Nephron progenitor cell (in vitro differentiated cells): ENCODE measurements around the gene ZNF813.

ENCODE experiments used
- DNase-seq: peaks from one replicate; pipeline ENCODE4 v3.0.0; 2021
- H3K27ac Mint-ChIP-seq: 2 replicates; pipeline ENCODE4 v1.8.0; 2021; ENCODE audit warnings: mild to moderate bottlenecking, moderate library complexity, mixed read lengths
- H3K27me3 Mint-ChIP-seq: 2 replicates; pipeline ENCODE4 v1.8.0; 2021; ENCODE audit warnings: mild to moderate bottlenecking, low read depth, mixed read lengths; ENCODE audit not compliant: poor library complexity
- H3K36me3 Mint-ChIP-seq: 2 replicates; pipeline ENCODE4 v1.8.0; 2021; ENCODE audit warnings: low read depth, mixed read lengths
- H3K4me1 Mint-ChIP-seq: 2 replicates; pipeline ENCODE4 v1.8.0; 2021; ENCODE audit warnings: mixed read lengths
- H3K4me3 Mint-ChIP-seq: 2 replicates; pipeline ENCODE4 v1.8.0; 2021; ENCODE audit warnings: mild to moderate bottlenecking, moderate library complexity, mixed read lengths
- H3K9me3 Mint-ChIP-seq: 2 replicates; pipeline ENCODE4 v1.8.0; 2021; ENCODE audit warnings: mild to moderate bottlenecking, moderate library complexity, mixed read lengths
- CTCF ChIP-seq: fragments of 200-600 bp; sonication (generic); IDR thresholded peaks from 2 replicates; pipeline ENCODE4 v1.5.0; 2021; ENCODE audit warnings: antibody characterized with exemption

The ZNF813 gene

GRCh38 chr19:53520163-53520546 is 52.6 kb downstream of the ZNF813 start:
- Mint-ChIP-seq H3K9me3 (peaks cover 44% of the 10 kb centered on the region), H3K36me3 (peaks cover 51% of the 10 kb centered on the region), H3K27me3 (peaks cover 15% of the 10 kb centered on the region), H3K27ac (no peak overlapping the region), H3K4me1 (peaks cover 20% of the 10 kb centered on the region), H3K4me3 (peak overlapping the region; percentile 100)
- no peak for TF ChIP-seq CTCF
- DNase-seq = no peak

GRCh38 chr19:53520547-53521372 is 53.2 kb downstream of the ZNF813 start:
- peak overlapping the region; percentile 100 for H3K4me3 Mint-ChIP-seq
- peaks cover 20% of the 10 kb centered on the region for H3K4me1 Mint-ChIP-seq
- H3K9me3 Mint-ChIP-seq = peaks cover 50% of the 10 kb centered on the region
- peak; percentile 90 for DNase-seq
- no peak for TF ChIP-seq CTCF
- H3K27ac Mint-ChIP-seq = peak overlapping the region; percentile 98
- peaks cover 15% of the 10 kb centered on the region for H3K27me3 Mint-ChIP-seq
- peaks cover 57% of the 10 kb centered on the region for H3K36me3 Mint-ChIP-seq

- Mint-ChIP-seq H3K4me3 (peak overlapping the region; percentile 100), H3K4me1 (peaks cover 20% of the 10 kb centered on the region), H3K36me3 (peaks cover 65% of the 10 kb centered on the region), H3K27me3 (peaks cover 15% of the 10 kb centered on the region), H3K9me3 (peaks cover 56% of the 10 kb centered on the region), H3K27ac (peak overlapping the region; percentile 98)
- no peak for TF ChIP-seq CTCF
- peak; percentile 20 for DNase-seq
Observed at GRCh38 chr19:53521373-53522202, 54.1 kb downstream of the ZNF813 start.

- Mint-ChIP-seq H3K36me3 (peaks cover 75% of the 10 kb centered on the region), H3K9me3 (peaks cover 36% of the 10 kb centered on the region), H3K4me1 (peaks cover 19% of the 10 kb centered on the region), H3K27ac (no peak overlapping the region), H3K4me3 (no peak overlapping the region), H3K27me3 (no peaks in the 10 kb centered on the region)
- TF ChIP-seq CTCF = no peak
- no peak for DNase-seq
Observed at GRCh38 chr19:53525922-53526321, 58.4 kb downstream of the ZNF813 start.

- Mint-ChIP-seq H3K27ac (peak overlapping the region; percentile 45), H3K36me3 (peaks cover 29% of the 10 kb centered on the region), H3K4me3 (no peak overlapping the region), H3K4me1 (no peaks in the 10 kb centered on the region), H3K27me3 (no peaks in the 10 kb centered on the region), H3K9me3 (peaks cover 8% of the 10 kb centered on the region)
- TF ChIP-seq CTCF = no peak
- DNase-seq = no peak
Observed at GRCh38 chr19:53530622-53531021, 63.1 kb downstream of the ZNF813 start.
